GM12874 (cell line): ENCODE data around the gene HEPN1.

ENCODE experiments used
- CTCF ChIP-seq: IDR thresholded peaks from 2 replicates; pipeline ENCODE4 v1.5.1; 2011; ENCODE audit warnings: low read depth, mild to moderate bottlenecking, control low read depth, low read length, moderate library complexity; ENCODE audit not compliant: insufficient read depth

HEPN1 gene

GRCh38 chr11:124938206-124938765, 19.2 kb downstream of the HEPN1 start:
- no peak for TF ChIP-seq CTCF

- TF ChIP-seq CTCF, result no peak
These were observed 19.9 kb downstream of the HEPN1 start for GRCh38 chr11:124938970-124939369.

- no peak for TF ChIP-seq CTCF
These were observed 22.7 kb downstream of the HEPN1 start for GRCh38 chr11:124941703-124942102.

- no peak for TF ChIP-seq CTCF
These were observed 23.6 kb downstream of the HEPN1 start for GRCh38 chr11:124942466-124943253.

- TF ChIP-seq CTCF, result no peak
These were observed 24.2 kb downstream of the HEPN1 start for GRCh38 chr11:124943254-124943616.

GRCh38 chr11:124943741-124944140, 24.7 kb downstream of the HEPN1 start:
- no peak for TF ChIP-seq CTCF

- no peak for TF ChIP-seq CTCF
These were observed 25.5 kb downstream of the HEPN1 start for GRCh38 chr11:124944565-124944964.
